ENCODE data around the gene DNAJB11.

The DNAJB11 gene

GRCh38 chr3:186570096-186570940, at the start of gene DNAJB11:
DNAJB11 (plus strand) TSS chr3:186570720; CDS start chr3:186570898, 178 bp downstream.
- in situ Hi-C loops (cut with HindIII; ENCODE audit: low sequenced_read_pairs), result no loop called here
- peak within 1 kb of the TSS; percentile 82 for H3K4me3 ChIP-seq (ENCODE audit: low read depth, low read length)
- peak; percentile 100 for DNase-seq (ENCODE audit: low read depth, low spot score)
- TF ChIP-seq, protein P1, sequence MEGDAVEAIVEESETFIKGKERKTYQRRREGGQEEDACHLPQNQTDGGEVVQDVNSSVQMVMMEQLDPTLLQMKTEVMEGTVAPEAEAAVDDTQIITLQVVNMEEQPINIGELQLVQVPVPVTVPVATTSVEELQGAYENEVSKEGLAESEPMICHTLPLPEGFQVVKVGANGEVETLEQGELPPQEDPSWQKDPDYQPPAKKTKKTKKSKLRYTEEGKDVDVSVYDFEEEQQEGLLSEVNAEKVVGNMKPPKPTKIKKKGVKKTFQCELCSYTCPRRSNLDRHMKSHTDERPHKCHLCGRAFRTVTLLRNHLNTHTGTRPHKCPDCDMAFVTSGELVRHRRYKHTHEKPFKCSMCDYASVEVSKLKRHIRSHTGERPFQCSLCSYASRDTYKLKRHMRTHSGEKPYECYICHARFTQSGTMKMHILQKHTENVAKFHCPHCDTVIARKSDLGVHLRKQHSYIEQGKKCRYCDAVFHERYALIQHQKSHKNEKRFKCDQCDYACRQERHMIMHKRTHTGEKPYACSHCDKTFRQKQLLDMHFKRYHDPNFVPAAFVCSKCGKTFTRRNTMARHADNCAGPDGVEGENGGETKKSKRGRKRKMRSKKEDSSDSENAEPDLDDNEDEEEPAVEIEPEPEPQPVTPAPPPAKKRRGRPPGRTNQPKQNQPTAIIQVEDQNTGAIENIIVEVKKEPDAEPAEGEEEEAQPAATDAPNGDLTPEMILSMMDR (IDR thresholded peaks at IDR 0.05; ENCODE audit: low read depth, low read length), result no peak

- no peak for DNase-seq (ENCODE audit: low read depth, low spot score)
- in situ Hi-C loops (cut with HindIII; ENCODE audit: low sequenced_read_pairs), result no loop called here
- TF ChIP-seq, protein P1 (IDR thresholded peaks at IDR 0.05; ENCODE audit: low read depth, low read length), result no peak
- no peak overlapping the region for H3K4me3 ChIP-seq (ENCODE audit: low read depth, low read length)
Measured at GRCh38 chr3:186520957-186521842, 49.3 kb upstream of the DNAJB11 start.

- TF ChIP-seq, protein P1 (IDR thresholded peaks at IDR 0.05; ENCODE audit: low read depth, low read length), result no peak
- no peak overlapping the region for H3K4me3 ChIP-seq (ENCODE audit: low read depth, low read length)
- in situ Hi-C loops (cut with HindIII; ENCODE audit: low sequenced_read_pairs), result no loop called here
- no peak for DNase-seq (ENCODE audit: low read depth, low spot score)
Measured at GRCh38 chr3:186523022-186523421, 47.5 kb upstream of the DNAJB11 start.

GRCh38 chr3:186523434-186523833, 47.1 kb upstream of the DNAJB11 start:
- DNase-seq (ENCODE audit: low read depth, low spot score), result no peak
- in situ Hi-C loops (cut with HindIII; ENCODE audit: low sequenced_read_pairs), result no loop called here
- H3K4me3 ChIP-seq (ENCODE audit: low read depth, low read length), result no peak overlapping the region
- TF ChIP-seq, protein P1 (IDR thresholded peaks at IDR 0.05; ENCODE audit: low read depth, low read length), result no peak

- no peak for DNase-seq (ENCODE audit: low read depth, low spot score)
- TF ChIP-seq, protein P1 (IDR thresholded peaks at IDR 0.05; ENCODE audit: low read depth, low read length), result no peak
- no peak overlapping the region for H3K4me3 ChIP-seq (ENCODE audit: low read depth, low read length)
- in situ Hi-C loops (cut with HindIII; ENCODE audit: low sequenced_read_pairs), result loop anchor here (25.0 kb wide), 2 partner anchors 237 to 537 kb away; no protein-coding TSS in a partner anchor
Measured at GRCh38 chr3:186524616-186525015, 45.9 kb upstream of the DNAJB11 start.

All from astrocyte of the spinal cord (primary cell).